Inflammatory macrophage treated with lipopolysaccharide for 1 hour (primary cell): ENCODE measurements around the gene IRF8.

ENCODE experiments used
- DNase-seq, 2 donors: peaks; one replicate each; pipeline ENCODE4 v3.0.0-alpha.2; 2020 to 2022

The IRF8 gene

DNA sequence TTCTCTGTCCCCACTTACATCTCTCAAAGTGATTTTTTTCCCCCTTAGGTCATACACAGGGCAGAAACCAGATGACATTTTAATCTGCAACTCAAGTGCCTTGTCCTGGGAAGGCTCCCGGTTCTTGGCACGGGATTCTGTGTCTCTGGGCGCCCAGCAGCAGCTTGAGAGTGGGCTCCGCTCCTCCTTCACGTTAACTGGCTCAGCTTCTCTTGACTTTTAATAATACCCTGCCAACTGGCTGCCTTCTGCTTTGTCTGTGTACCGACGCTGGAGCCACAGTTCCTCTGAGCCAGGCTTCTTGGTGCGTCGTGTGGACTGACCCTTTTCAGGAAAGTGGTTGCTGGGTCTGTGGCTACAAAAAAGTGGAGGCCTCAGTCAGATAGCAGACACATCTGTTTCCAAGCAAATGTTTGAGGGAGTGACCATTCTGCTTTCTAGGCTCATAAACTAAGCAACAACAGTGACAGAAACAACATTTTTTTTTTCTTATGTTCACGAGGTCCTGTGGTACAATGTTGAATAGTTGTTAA lies 64.9 kb downstream of the IRF8 start:
- no peak for DNase-seq

DNA sequence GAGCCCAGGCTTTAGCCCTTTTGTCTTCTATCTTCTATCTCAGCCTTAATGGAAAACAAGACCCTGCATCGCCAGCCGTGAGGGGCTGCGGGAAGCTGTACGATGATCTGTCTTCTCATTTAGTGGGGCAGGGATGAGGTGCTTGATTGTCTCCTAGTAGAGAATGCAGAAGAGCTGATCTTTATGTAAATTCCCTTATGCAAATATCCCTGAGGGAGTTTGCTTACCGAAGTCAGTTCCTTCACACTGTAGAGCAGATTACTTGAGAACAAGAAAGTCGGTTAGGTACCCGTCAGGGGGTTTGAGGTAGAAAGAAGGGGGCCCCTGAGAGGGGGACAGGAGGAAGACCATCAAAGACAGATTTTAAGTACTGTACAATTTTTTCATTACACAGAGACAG lies 66.2 kb downstream of the IRF8 start:
- no peak for DNase-seq

DNA sequence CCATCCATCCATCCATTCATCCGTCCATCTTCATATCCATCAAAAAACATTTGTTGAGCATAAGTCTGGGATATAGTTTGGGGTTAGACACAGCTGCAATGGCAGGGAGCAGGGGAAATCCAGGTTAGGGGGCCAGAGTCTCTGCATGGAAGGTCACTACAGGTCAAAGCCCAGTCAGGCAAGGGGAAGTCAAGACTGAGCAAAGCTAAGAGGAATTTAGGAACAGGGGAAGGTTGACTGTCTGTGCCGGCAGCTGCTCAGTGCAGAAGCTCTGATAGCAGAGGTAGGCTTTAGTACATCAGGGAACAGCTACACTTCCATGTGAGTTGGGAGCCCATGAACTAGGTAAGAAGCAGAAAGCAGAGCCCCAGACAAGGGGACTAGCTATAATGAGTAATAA lies 68.1 kb downstream of the IRF8 start:
- peak in 1 of 2 donors; percentile 38 for DNase-seq

DNA sequence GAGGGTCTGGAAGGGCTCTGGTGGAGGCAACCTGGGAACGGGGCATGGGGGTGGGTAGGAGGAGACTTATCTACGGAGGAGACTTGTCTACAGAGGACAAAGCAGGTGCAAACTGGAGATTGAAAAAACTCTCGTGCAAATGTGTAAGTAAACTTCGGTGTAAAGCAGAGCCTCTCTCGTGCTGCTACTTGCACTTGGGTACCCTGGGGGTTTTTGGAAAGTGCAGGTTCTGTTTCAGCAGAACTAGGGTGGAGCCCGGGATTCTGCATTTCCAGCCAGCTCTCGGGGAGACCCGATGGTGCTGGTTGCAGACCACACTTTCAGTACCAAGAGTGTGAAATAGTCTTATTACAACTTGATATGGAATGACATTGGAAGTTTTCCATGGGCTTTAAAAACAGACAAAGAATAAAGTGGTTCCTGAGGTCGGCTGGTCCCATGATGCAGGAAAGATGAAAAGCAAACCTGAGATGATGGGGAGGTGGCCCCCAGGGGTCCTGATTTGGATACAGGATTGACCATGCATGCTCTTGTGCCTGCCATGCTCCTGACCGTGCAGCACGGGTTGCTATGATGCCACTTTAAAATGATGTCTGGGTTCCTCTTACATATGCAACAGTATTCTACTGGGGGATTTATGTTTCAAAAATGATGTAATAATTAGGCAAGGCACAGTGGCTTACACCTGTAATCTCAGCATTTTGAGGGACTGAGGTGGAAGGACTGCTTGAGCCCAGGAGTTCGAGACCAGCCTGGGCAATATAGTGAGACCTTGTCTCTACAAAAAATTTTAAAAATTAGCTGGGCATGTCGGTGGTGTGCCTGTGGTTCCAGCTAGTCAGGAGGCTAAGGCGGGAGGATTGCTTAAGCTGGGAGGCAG lies 69.3 kb downstream of the IRF8 start:
- DNase-seq: no peak

DNA sequence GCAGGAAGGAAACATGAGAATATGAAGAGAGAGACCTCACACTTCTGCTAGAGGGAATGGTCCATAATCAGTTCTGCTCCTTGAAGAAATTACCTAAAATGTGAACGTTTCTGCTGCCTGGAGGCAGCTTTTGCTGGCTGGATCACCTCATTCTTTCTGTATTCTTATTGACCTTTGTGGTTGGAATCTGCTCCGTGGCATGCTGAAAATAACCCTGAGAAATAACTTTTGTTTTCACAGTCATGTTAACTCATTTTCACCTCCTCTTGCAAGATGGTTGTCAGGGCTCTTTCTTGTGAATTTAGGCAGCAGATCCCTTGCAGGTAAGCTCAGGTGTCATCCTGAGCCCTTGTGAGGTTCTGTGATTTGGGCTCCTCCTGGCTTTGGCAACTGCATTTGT lies 70.2 kb downstream of the IRF8 start:
- no peak for DNase-seq

DNA sequence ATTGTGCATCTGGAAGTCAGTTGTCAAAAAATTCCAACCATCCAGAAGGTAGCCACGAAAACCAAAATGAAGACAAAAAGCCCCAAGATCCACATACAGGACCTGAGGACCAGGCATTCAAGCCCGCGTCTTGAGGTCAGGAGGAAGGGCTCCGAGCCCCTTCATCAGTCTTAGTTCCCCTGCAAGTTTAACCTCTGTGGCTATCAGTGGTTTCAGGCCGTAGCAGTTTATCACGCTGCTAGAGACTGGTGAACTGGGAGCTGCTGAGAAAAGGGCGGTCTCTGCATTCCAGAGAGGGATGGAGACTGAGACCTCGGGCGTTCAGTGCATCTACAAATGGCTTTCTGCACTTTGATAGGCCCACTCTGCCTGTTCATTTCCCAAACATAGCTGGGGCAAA lies 70.6 kb downstream of the IRF8 start:
- DNase-seq: no peak

DNA sequence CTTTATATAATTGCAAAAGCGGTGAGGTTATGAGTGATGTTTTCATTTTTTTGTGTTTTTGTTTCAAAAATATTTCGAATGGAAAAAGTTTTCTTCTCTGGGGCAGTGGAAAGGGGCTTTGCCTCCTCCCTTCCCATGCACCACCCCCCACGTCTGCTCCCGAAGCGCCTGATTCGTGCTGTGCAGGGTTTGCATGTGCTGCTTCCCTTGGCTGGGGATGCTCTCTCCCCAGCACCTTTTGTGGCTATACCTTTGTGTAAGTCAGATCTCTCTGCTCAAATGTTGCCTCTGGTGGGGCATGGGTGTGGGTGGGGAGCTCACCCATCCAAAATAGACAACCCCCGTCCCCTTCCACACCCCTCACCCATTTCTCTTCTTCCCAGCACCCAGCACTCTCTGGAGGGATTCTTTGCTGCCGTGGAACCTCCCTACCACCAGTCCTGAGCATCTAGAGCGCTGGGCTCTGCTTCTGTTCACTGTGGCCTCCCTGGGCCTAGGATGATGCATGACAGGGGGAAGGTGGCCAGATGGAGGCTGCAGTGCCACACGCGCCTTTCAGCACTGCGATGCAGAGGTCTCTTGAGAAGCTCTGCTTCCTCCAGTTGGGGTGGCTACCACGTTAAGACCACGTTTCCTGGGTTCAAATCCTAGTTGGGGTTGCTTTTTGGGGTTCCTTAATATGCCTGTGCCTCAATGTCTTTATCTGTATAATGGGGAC lies 71.2 kb downstream of the IRF8 start:
- DNase-seq: no peak

DNA sequence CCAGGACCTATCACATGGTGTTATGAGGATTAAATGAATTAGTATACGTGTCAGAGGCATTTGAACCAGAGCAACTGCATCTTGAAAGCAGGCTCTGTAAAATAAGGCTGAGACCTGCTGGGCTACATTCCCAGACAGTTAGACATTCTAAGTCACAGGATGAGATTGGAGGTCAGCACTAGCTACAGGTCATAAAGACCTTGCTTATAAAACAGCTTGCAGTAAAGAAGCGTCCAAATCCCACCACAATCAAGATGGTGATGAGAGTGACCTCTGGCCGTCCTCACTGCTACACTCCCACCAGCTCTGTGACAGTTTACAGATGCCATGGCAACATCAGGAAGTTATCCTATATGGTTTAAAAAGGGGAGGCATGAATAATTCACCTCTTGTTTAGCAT lies 71.8 kb downstream of the IRF8 start:
- DNase-seq: no peak
